Pulmonary artery endothelial cell (primary cell): ENCODE data around the gene AKT1. TPM values are rescaled to one million over a fixed set of nuclear protein-coding genes. Genes with fewer than 3 reads are reported as not detected.

Experiments
- DNase-seq: peaks from one replicate; pipeline ENCODE4 v3.0.0-alpha.2; 2011; ENCODE audit warnings: low read depth, low spot score
- total RNA-seq: library from RNA; depleted of rRNA; stranded (reverse); fragments of >200 nt; gene quantifications from 2 replicates; pipeline ENCODE4 v1.2.3, GENCODE V29; 2014

The AKT1 gene
- total RNA-seq, 1 donor from 2014 or later: 229 TPM

GRCh38 chr14:104773505-104774452 lies 21.8 kb downstream of the AKT1 start:
- no peak for DNase-seq

- no peak for DNase-seq
Observed at GRCh38 chr14:104772707-104773504, 22.6 kb downstream of the AKT1 start.

DNA sequence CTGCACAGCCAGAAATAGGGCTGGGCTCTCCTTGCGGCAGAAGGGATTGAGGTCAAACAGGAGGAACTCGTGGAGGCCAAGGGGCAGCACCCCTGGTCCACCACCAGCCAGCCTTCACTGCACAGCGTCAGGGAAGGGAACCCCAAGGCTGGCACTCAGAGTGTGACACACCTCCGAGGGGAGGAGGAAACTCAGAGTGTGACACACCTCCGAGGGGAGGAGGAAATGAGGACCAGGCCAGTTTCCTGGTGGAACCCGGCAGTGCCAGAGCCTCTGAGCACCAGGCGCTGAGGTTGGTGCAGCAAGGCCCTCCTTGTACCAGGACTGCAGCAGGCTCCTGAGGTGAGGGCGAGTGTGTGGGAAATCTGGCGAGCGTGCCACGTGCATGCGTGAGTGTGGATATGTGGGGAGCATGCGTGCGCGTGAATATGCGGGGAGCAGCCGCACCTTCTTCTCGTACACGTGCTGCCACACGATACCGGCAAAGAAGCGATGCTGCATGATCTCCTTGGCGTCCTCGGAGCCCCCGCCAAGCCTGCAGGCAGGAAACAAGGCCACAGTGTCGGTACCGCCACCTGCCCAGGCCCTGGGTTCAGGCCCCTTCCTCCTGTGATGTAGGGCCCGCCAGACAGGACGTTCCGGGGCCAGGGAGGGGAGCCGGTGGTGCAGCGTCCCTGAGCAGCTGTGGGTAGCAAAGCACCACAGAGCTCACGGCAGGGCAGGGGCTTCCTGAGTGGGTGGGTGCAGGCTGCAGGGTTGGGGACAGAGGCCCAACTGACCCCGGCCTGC lies 23.4 kb downstream of the AKT1 start:
- DNase-seq: no peak

GRCh38 chr14:104771374-104771773 lies 24.2 kb downstream of the AKT1 start:
- no peak for DNase-seq

DNA sequence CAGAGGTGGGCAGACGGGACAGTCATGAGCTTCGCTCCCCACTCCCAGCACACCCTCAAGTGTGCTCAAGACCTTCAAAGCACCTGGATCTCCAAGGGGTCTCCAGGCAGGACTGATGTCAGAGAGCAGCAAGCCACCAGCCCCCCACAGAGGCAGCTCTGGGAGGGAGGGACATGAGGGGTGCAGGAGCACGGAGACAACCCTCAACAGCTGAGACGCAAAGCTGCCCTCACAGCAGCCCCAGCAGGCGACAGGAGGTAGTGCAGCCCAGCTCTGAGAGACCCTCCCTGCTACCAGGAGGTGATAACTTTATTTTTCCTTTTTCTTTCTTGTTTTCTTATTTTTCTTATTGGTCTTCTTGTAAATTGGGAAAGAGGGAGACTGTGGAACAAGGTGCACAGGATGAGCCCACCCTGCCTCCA lies 24.7 kb downstream of the AKT1 start:
- no peak for DNase-seq

- DNase-seq: no peak
Observed at GRCh38 chr14:104770072-104770579, 25.4 kb downstream of the AKT1 start.

DNA sequence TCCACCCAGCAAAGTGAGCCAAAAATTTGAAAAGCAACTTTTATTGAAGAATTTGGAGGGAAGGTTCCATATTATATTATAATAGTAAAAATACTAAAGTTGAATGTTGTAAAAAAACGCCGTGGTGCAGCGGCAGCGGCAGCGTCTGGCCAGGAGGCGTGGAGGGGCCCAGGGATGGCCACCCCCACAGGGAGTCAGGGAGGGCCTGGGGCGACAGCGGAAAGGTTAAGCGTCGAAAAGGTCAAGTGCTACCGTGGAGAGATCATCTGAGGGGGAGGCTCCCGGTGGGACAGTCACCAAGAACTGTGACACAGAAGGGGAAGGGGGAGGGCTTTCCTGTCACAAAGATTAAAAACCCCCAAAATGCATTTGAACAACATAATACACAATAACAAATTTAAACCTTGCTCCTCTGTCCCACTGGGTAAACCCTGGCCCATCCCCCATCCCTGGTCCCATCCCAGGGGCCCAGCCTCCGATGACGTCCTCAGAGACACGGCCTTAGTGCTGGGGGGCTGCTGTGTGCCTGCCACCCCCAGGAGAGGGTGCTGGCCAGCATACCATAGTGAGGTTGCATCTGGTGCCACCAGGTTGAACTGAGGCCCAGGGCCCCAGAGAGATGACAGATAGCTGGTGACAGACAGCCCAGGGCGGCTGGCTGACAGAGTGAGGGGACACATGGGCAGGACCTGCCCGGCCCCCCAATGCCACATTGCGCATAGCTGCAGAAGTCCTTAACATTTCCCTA lies 26.1 kb downstream of the AKT1 start:
- DNase-seq: no peak

DNA sequence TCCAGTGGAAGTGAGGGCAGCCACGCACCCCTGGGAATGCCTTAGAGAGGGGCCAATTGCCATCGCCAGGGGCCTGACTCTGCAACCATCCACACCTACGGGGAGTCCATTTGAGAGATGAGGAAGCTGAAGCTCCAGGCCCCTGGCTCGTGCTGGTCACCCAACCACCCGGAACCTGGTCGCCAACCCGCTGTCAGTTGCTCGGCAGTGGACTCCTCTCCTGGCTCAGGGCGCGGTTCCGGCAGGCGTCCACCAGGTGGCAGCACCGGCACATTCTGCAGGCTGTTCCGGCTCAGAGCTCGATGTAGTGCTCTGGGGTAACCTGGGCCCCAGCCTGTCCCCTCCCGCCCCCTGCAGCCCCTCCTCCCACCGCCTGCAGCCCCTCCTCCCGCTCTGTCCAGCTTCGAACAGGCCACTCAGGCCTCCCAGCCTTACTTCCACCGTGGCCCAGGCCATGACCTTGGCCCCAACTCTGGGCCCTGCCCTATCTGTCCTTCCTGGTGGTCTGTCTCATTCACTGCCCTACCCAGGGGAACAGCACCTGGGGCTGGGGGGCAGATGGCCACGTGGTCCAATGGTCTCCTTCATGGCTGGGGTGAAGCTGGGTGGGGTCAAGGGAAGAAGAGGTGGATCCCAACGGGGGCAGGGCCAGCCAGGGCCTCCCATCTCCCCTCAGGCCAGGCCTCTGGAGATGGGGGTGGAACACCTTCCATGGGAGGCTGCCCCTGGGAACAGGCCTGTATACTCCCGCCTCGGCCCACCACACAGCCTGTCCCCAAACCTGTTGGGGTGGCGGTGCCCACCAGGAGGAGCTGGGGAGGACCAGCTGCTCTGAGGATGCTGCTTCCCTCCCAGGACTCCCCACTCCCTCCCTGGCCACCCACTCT lies 26.9 kb downstream of the AKT1 start:
- peak; percentile 33 for DNase-seq

GRCh38 chr14:104767634-104767918 lies 28.0 kb downstream of the AKT1 start:
- DNase-seq: no peak

DNA sequence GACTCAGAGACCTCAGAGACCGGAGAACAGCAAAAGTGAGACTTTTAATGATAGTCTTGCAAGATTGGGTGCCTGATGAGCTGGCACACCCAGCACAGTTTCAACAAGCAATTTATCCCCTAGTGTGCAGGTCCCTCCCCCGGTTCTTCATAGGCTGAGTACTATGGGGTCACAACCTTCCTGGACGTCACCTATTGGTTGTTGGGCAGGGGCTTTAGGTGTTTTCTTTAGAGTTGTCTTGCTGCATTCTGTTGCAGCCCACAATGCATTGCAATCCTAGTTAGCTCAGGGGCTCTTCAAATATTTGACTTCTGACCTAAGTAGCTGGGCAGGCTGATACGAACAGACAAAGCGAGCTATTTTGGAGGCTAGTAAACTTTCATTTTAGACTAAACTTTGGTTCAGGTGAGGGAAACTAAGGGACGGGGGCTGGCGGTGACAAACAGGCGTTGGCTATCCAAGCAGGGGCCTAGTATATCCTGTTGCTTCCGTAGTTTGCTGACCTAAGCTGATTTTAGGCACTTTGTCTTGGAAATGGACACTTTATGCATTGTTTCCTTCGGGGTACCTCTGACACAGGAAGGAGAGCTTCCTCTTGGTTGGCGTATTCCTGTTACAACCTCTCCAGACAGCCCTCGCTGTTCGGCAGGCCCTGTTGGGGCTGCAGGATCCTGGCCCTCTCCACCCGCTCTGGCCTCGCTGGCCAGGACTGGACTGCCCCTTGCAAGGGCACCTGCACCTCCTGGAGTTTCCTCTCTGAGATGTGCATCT lies 28.5 kb downstream of the AKT1 start:
- no peak for DNase-seq

GRCh38 chr14:104766256-104766862 lies 29.2 kb downstream of the AKT1 start:
- DNase-seq: no peak

- DNase-seq: no peak
Observed at GRCh38 chr14:104765517-104765916, 30.0 kb downstream of the AKT1 start.

GRCh38 chr14:104758981-104759969 lies 36.3 kb downstream of the AKT1 start:
- DNase-seq: no peak

DNA sequence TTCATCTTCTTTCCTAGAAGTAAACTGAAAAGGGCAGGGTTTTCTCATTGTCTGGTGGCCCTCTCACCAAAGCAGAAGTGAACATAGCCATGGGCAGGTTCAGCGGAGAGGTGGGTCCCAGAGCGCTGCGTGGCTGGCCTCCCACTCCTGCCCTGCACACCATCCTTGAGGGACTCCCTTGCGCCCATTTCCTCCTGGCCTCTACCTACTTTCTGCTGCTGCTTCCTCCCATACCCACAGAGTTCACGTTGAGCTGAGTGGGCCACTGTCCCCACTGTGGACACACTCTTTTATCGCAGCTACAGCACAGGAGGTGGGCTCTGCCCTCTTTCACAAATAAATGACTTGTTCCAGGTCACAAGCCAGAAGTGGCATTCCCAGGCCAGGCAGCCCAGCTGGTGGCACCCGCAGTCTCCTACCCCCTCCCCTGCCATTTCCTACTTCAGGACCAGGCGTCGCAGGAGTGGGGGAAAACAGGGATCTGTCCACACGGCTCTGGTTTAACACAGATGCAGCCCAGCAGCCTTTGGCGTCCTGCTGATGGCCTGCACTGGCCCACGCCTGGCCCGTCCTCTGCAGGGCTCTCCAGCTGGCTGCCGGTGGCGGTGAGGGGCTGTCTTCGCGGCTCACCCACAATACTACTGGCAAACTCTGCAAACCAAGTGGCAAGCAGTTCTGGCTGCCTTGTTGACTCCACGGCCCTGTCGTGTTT lies 37.7 kb downstream of the AKT1 start:
- DNase-seq: no peak

- DNase-seq: no peak
Observed at GRCh38 chr14:104757238-104757585, 38.3 kb downstream of the AKT1 start.

- DNase-seq: no peak
Observed at GRCh38 chr14:104756477-104757237, 38.9 kb downstream of the AKT1 start.
